Thyroid gland (tissue), 4 donors: ENCODE results near the gene MGME1.

Experiments
- CTCF ChIP-seq, 6 experiments: fragments of 200-600 bp in 3 of 6; fragments of 450-650 bp in 3 of 6; sonication (generic) in 3 of 6; IDR thresholded peaks; one replicate each; pipeline ENCODE4 v1.5.1; 2016 to 2019; ENCODE audit warnings: antibody characterized with exemption in 6 of 6, mild to moderate bottlenecking in 2 of 6, inconsistent platforms in 1 of 6, moderate library complexity in 1 of 6
- POLR2A ChIP-seq, 2 donors: fragments of 450-650 bp; IDR thresholded peaks; one replicate each; pipeline ENCODE4 v1.6.1; 2017; ENCODE audit warnings: antibody characterized with exemption in 2 of 2, mild to moderate bottlenecking in 2 of 2, moderate library complexity in 1 of 2

GRCh38 chr20:17948442-17948841 is 20.4 kb upstream of the MGME1 start:
- no peak for TF ChIP-seq CTCF (IDR thresholded peaks at IDR 0.05)
- no peak for TF ChIP-seq POLR2A (IDR thresholded peaks at IDR 0.05)
